GM19351 (cell line): ENCODE results near the gene PHC2.

ENCODE experiments used
- ATAC-seq: cut with Tn5 transposase; IDR thresholded peaks from one replicate; pipeline ENCODE4 v1.9.1; 2021; ENCODE audit warnings: mild to moderate bottlenecking, moderate library complexity; ENCODE audit not compliant: unreplicated experiment

Gene PHC2

GRCh38 chr1:33391343-33392078 lies 39.4 kb downstream of the PHC2 start:
- no peak for ATAC-seq

- ATAC-seq: no peak
Observed at GRCh38 chr1:33390542-33390941, 40.4 kb downstream of the PHC2 start.

- no peak for ATAC-seq
Observed at GRCh38 chr1:33388805-33389771, 41.8 kb downstream of the PHC2 start.

- ATAC-seq: no peak
Observed at GRCh38 chr1:33387625-33388024, 43.3 kb downstream of the PHC2 start.

GRCh38 chr1:33385251-33385650 lies 45.6 kb downstream of the PHC2 start:
- no peak for ATAC-seq

GRCh38 chr1:33384040-33384812 lies 46.7 kb downstream of the PHC2 start:
- ATAC-seq: no peak

- ATAC-seq: no peak
Observed at GRCh38 chr1:33383489-33383888, 47.4 kb downstream of the PHC2 start.

- no peak for ATAC-seq
Observed at GRCh38 chr1:33382661-33383415, 48.1 kb downstream of the PHC2 start.

- ATAC-seq: no peak
Observed at GRCh38 chr1:33381977-33382376, 48.9 kb downstream of the PHC2 start.

GRCh38 chr1:33380811-33381210 lies 50.1 kb downstream of the PHC2 start:
- no peak for ATAC-seq

GRCh38 chr1:33379631-33380354 lies 51.1 kb downstream of the PHC2 start:
- ATAC-seq: no peak

GRCh38 chr1:33378976-33379375 lies 51.9 kb downstream of the PHC2 start:
- no peak for ATAC-seq

GRCh38 chr1:33378524-33378923 lies 52.4 kb downstream of the PHC2 start:
- no peak for ATAC-seq

- no peak for ATAC-seq
Observed at GRCh38 chr1:33377756-33378155, 53.1 kb downstream of the PHC2 start.

GRCh38 chr1:33377013-33377412 lies 53.9 kb downstream of the PHC2 start:
- no peak for ATAC-seq

GRCh38 chr1:33375316-33375715 lies 55.6 kb downstream of the PHC2 start:
- ATAC-seq: no peak

GRCh38 chr1:33374336-33375105 lies 56.4 kb downstream of the PHC2 start:
- ATAC-seq: no peak

GRCh38 chr1:33373606-33374005 lies 57.3 kb downstream of the PHC2 start:
- ATAC-seq: no peak

GRCh38 chr1:33372677-33373076 lies 58.2 kb downstream of the PHC2 start:
- no peak for ATAC-seq
